HepG2 (cell line): Measurements from ENCODE around the gene GARIN5A. TPM values are rescaled to one million over a fixed set of nuclear protein-coding genes. Genes with fewer than 3 reads are reported as not detected.

ENCODE experiments used
- ATAC-seq: fragments of 200-7000 bp; cut with Tn5 transposase; 3 replicates; pipeline ENCODE4 v1.9.1; 2020; ENCODE audit warnings: mild to moderate bottlenecking, moderate library complexity
- BruUV-seq: library from RNA; stranded (reverse); fragments of 400-500 nt; replicated peaks from 2 replicates; lab custom pipeline; 2021; lab: Mats Ljungman, UMichigan
- CTCF ChIA-PET: fragments of 300-600 bp; formaldehyde crosslinking; extraction: SDS; loops from one replicate; lab custom pipeline; 2021; ENCODE audit warnings: low total read pairs, inconsistent platforms, low intra/inter-chr PET ratio; lab: Yijun Ruan, JAX
- POLR2A ChIA-PET: fragments of 350-600 bp; sonication (Branson Sonifier 250); formaldehyde crosslinking; loops from one replicate; lab custom pipeline; 2020; ENCODE audit warnings: antibody characterized with exemption, inconsistent platforms; lab: Yijun Ruan, JAX
- DNase-seq: peaks from one replicate; pipeline ENCODE4 v3.0.0-alpha.2; 2015; ENCODE audit warnings: low spot score
- FAIRE-seq: peaks from 3 replicates; lab custom pipeline; 2011; peaks lifted over from hg19 to GRCh38; lab: Jason Lieb, UNC
- H2AFZ ChIP-seq: one replicate; pipeline ENCODE4 v1.6.1; 2011; ENCODE audit warnings: low read length, inconsistent platforms
- H3K27ac ChIP-seq: fragments of 300-600 bp; 3 replicates; pipeline ENCODE4 v1.8.0; 2011; ENCODE audit warnings: mixed run types, mild to moderate bottlenecking, mixed read lengths, low read length, inconsistent platforms; ENCODE audit not compliant: insufficient read depth; ENCODE audit errors: extremely low read length
- H3K27me3 ChIP-seq, 2 experiments: fragments of 200-600 bp in 1 of 2; 2 replicates in 1 of 2; 3 replicates in 1 of 2; pipeline versions ENCODE4 v1.6.0 to v1.8.0; 2011; ENCODE audit warnings: low read length in 2 of 2, mild to moderate bottlenecking in 2 of 2, moderate library complexity in 2 of 2, inconsistent platforms in 1 of 2; ENCODE audit not compliant: insufficient read depth in 2 of 2, control insufficient read depth in 1 of 2
- H3K36me3 ChIP-seq, 2 experiments: fragments of 200-600 bp in 1 of 2; replicated peaks in 1 of 2; 2 replicates in 1 of 2; 3 replicates in 1 of 2; pipeline versions ENCODE4 v1.5.1 to v1.8.0; 2011; ENCODE audit warnings: low read length in 2 of 2, inconsistent platforms in 1 of 2; ENCODE audit not compliant: insufficient read depth in 2 of 2, control insufficient read depth in 1 of 2
- H3K4me1 ChIP-seq: 2 replicates; pipeline ENCODE4 v1.5.1; 2012; ENCODE audit warnings: low read length, inconsistent platforms; ENCODE audit not compliant: insufficient read depth
- H3K4me2 ChIP-seq: 2 replicates; pipeline ENCODE4 v1.6.0; 2011; ENCODE audit warnings: low read depth, low read length, inconsistent platforms
- H3K4me3 ChIP-seq, 3 experiments: fragments of 200-600 bp in 1 of 3; sonication (generic), shearing (Covaris generic) in 1 of 3; replicated peaks in 1 of 3; 2 replicates each; pipeline ENCODE4 v1.5.1; 2011 to 2016; ENCODE audit warnings: low read length in 3 of 3, inconsistent platforms in 2 of 3, low read depth in 2 of 3, mild to moderate bottlenecking in 2 of 3, control low read depth in 1 of 3, mixed read lengths in 1 of 3; ENCODE audit not compliant: insufficient read depth in 1 of 3
- H3K79me2 ChIP-seq: one replicate; pipeline ENCODE4 v1.6.1; 2011; ENCODE audit warnings: low read length, inconsistent platforms; ENCODE audit not compliant: insufficient read depth
- H3K9ac ChIP-seq: 2 replicates; pipeline ENCODE4 v1.6.0; 2011; ENCODE audit warnings: mild to moderate bottlenecking, low read depth, low read length, inconsistent platforms; ENCODE audit not compliant: insufficient read depth
- H3K9me3 ChIP-seq: 2 replicates; pipeline ENCODE4 v1.5.1; 2012; ENCODE audit warnings: mild to moderate bottlenecking, low read length
- H4K20me1 ChIP-seq: 2 replicates; pipeline ENCODE4 v1.6.0; 2011; ENCODE audit warnings: inconsistent platforms, mild to moderate bottlenecking, low read length, moderate library complexity; ENCODE audit not compliant: insufficient read depth
- ATRX ChIP-seq: sonication (generic); formaldehyde crosslinking; IDR thresholded peaks from 2 replicates; pipeline ENCODE4 v1.4.0; 2020; ENCODE audit warnings: missing genetic modification reagents, borderline replicate concordance
- CENPT ChIP-seq: sonication (generic); formaldehyde crosslinking; IDR thresholded peaks from 2 replicates; pipeline ENCODE4 v1.8.0; 2022; ENCODE audit warnings: low read depth, mild to moderate bottlenecking, moderate library complexity, missing genetic modification reagents
- FOXJ3 ChIP-seq: sonication (generic); formaldehyde crosslinking; IDR thresholded peaks from 2 replicates; pipeline ENCODE4 v1.4.0; 2020; ENCODE audit warnings: missing genetic modification reagents, mild to moderate bottlenecking, borderline replicate concordance
- TAF15 ChIP-seq: fragments of 200-400 bp; formaldehyde crosslinking; IDR thresholded peaks from one replicate; pipeline ENCODE4 v1.6.1; 2018; ENCODE audit warnings: mild to moderate bottlenecking, low read depth, low read length; ENCODE audit not compliant: poor library complexity, severe bottlenecking
- ZFP62 ChIP-seq: sonication (generic); formaldehyde crosslinking; IDR thresholded peaks from 2 replicates; pipeline ENCODE4 v1.4.0; 2020; ENCODE audit warnings: missing genetic modification reagents
- ZNF225 ChIP-seq: sonication (generic); formaldehyde crosslinking; IDR thresholded peaks from 2 replicates; pipeline ENCODE4 v1.4.0; 2020; ENCODE audit warnings: mild to moderate bottlenecking, missing genetic modification reagents
- ZNF235 ChIP-seq: sonication (generic); formaldehyde crosslinking; IDR thresholded peaks from 2 replicates; pipeline ENCODE4 v1.8.1; 2023; ENCODE audit warnings: mild to moderate bottlenecking, missing genetic modification reagents, borderline replicate concordance
- ZNF713 ChIP-seq: sonication (generic); formaldehyde crosslinking; IDR thresholded peaks from 2 replicates; pipeline ENCODE4 v1.4.0; 2020; ENCODE audit warnings: mild to moderate bottlenecking, missing genetic modification reagents
- ZNF768 ChIP-seq: sonication (generic); formaldehyde crosslinking; IDR thresholded peaks from 2 replicates; pipeline ENCODE4 v1.4.0; 2020; ENCODE audit warnings: missing genetic modification reagents
- ZNF775 ChIP-seq: sonication (generic); formaldehyde crosslinking; IDR thresholded peaks from 2 replicates; pipeline ENCODE4 v1.4.0; 2020; ENCODE audit warnings: missing genetic modification reagents, mild to moderate bottlenecking, moderate library complexity, borderline replicate concordance
- ZNF816 ChIP-seq: sonication (generic); formaldehyde crosslinking; IDR thresholded peaks from 2 replicates; pipeline ENCODE4 v1.8.0; 2022; ENCODE audit warnings: missing genetic modification reagents, mild to moderate bottlenecking, borderline replicate concordance
- WGBS: methylation state at CpG from one replicate; pipeline ENCODE4 v1.1.6; 2017; ENCODE audit warnings: low lambda C conversion rate; 5-methylcytosine and 5-hydroxymethylcytosine counted together
- in situ Hi-C: cut with HindIII; loops from 2 replicates; pipeline ENCODE4 v1.10.0; 2017; ENCODE audit warnings: low pct_unique_long_range_greater_than_20kb; ENCODE audit not compliant: extremely low pct_ligation_motif_present
- intact Hi-C: fragments of 100-400 bp; cut with micrococcal nuclease; formaldehyde crosslinking; loops from one replicate; pipeline ENCODE4 v1.10.0; 2022; ENCODE audit not compliant: unreplicated experiment
- polyA plus RNA-seq, 8 experiments: library from polyadenylated mRNA; depleted of rRNA in 3 of 8; stranded (reverse) in 7 of 8; unstranded in 1 of 8; fragments of >200 nt; fragmentation: Illumina TruSeq in 4 of 8; extraction: Trizol in 4 of 8; gene quantifications; 2 replicates each; pipeline versions ENCODE4 v1.2.1 to v1.2.3, GENCODE V29; 2011 to 2016; ENCODE audit warnings: low read depth in 4 of 8, missing spikeins in 1 of 8, mixed read lengths in 1 of 8; ENCODE audit not compliant: insufficient read depth in 1 of 8
- total RNA-seq, 5 experiments: library from RNA; depleted of rRNA; stranded (reverse); fragments of >200 nt; fragmentation: Illumina TruSeq; extraction: Trizol; gene quantifications; 2 replicates each; pipeline ENCODE4 v1.2.3, GENCODE V29; 2016; ENCODE audit warnings: low read depth in 1 of 5
- TF ChIP-seq, protein P1 (sequence below): sonication (generic); formaldehyde crosslinking; conservative IDR thresholded peaks from 2 replicates; pipeline ENCODE4 v1.4.0; 2020; ENCODE audit warnings: missing genetic modification reagents

Gene GARIN5A
- total and polyA plus RNA-seq, 2 of the 13 experiments (the other 11 are each of a cell fraction or from before 2014, with no cell fraction given) = not detected

DNA sequence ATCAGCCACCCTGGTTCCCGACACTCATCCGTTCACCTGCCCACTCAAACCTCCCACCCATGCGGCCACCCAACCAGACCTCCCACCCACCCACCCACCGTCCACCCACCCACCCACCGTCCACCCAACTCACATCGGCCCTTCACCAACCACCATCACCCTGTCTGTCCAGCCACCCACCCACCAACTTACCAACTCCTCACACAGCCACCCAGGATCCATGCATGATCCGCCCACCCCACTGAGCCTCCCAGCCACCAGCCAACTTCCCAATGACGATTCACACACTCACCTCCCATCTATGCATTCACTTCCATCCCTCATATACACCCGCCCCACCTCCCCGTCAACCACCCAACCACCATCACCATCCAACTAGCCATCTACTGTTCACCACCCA, 30.1 kb upstream of the GARIN5A start:
- no peak overlapping the region for H3K4me2 ChIP-seq
- H3K4me3 ChIP-seq = no peak overlapping the region
- peaks cover 4% of the 10 kb centered on the region; the same call in 1 of the 2 replicates for H3K4me1 ChIP-seq
- POLR2A ChIA-PET = no interaction called here
- ATAC-seq = no peak
- DNase-seq = no peak
- CTCF ChIA-PET = no interaction called here
- H3K9me3 ChIP-seq = no peaks in the 10 kb centered on the region
- no peaks in the 10 kb centered on the region for H3K36me3 ChIP-seq
- 81% methylated on average over 9 of the region's 10 CpGs for WGBS
- H3K27me3 ChIP-seq = no peaks in the 10 kb centered on the region; a peak in 2 of 5 replicates
- no peak overlapping the region for H3K9ac ChIP-seq
- no peaks in the 10 kb centered on the region for H4K20me1 ChIP-seq
- H3K27ac ChIP-seq = no peak overlapping the region
- FAIRE-seq = no peak
- BruUV-seq = no TSS peak
- intact Hi-C loops = no loop called here
- no peaks in the 10 kb centered on the region for H3K79me2 ChIP-seq
- no peak overlapping the region for H2AFZ ChIP-seq
- in situ Hi-C loops = no loop called here
- TF ChIP-seq ZNF713 = no peak

DNA sequence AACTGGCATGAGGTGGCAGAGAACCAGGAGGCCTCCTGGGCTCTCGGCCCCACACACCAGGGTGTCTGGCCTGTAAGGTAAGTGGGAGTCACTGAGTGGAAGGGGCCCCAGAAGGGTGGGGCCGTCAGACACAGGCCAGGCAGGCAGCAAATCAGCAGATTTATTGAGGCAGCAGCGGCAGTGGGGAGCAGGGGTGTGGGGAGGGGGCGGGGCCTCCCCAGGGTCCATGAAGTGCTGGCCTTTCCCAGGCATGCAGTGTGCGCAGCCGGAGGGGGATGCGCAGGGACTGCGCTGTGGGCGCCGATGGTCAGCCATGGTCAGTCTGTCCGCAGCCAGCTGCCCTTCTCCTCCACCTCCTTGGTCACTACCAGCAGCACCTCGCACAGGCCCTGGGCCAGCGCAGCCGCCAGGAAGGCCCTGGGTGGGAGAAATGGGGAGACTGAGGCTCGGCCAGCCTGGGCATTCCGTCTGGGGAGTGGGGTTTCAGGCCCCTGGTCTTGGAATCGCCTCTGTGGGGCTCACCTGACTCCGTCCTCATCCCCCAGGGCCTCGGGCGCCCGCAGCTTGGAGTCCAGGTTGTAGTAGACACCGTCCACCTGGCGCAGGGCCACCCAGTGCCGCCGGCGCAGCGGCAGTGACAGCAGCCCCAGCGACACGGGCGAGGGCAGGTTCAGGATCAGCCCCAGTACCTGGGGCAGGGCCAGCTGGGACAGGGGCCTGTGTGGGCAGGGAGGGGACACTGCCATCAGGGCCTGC, 29.4 kb upstream of the GARIN5A start:
- intact Hi-C loops = no loop called here
- ATAC-seq = no peak
- TF ChIP-seq ZNF768 (no peak), ZFP62 (CRISPR knock-in tag) (no peak), ZNF225 (no peak), TAF15 (no peak), ATRX (CRISPR knock-in tag) (no peak), ZNF816 (CRISPR knock-in tag) (no peak), ZNF775 (no peak), CENPT (CRISPR knock-in tag) (no peak), ZNF235 (CRISPR knock-in tag) (no peak), FOXJ3 (CRISPR knock-in tag) (no peak)
- TF ChIP-seq, protein P1, sequence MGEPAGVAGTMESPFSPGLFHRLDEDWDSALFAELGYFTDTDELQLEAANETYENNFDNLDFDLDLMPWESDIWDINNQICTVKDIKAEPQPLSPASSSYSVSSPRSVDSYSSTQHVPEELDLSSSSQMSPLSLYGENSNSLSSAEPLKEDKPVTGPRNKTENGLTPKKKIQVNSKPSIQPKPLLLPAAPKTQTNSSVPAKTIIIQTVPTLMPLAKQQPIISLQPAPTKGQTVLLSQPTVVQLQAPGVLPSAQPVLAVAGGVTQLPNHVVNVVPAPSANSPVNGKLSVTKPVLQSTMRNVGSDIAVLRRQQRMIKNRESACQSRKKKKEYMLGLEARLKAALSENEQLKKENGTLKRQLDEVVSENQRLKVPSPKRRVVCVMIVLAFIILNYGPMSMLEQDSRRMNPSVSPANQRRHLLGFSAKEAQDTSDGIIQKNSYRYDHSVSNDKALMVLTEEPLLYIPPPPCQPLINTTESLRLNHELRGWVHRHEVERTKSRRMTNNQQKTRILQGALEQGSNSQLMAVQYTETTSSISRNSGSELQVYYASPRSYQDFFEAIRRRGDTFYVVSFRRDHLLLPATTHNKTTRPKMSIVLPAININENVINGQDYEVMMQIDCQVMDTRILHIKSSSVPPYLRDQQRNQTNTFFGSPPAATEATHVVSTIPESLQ (CRISPR knock-in tag) = no peak

More for the DNA sequence above, 29.4 kb upstream of the GARIN5A start:
- DNase-seq = no peak
- in situ Hi-C loops = no loop called here
- H4K20me1 ChIP-seq = no peaks in the 10 kb centered on the region
- H3K9ac ChIP-seq = no peak overlapping the region
- no peak overlapping the region for H3K4me3 ChIP-seq
- no TSS peak for BruUV-seq
- no peaks in the 10 kb centered on the region; a peak in 2 of 5 replicates for H3K27me3 ChIP-seq
- H3K4me1 ChIP-seq = no peaks in the 10 kb centered on the region
- WGBS = 60% methylated on average over 10 of the region's 30 CpGs
- H3K27ac ChIP-seq = no peak overlapping the region
- no peaks in the 10 kb centered on the region for H3K36me3 ChIP-seq
- ChIA-PET POLR2A (no interaction called here), CTCF (no interaction called here)
- H3K4me2 ChIP-seq = no peak overlapping the region
- no peaks in the 10 kb centered on the region for H3K9me3 ChIP-seq
- H2AFZ ChIP-seq = no peak overlapping the region
- no peaks in the 10 kb centered on the region for H3K79me2 ChIP-seq
- FAIRE-seq = no peak
